Measurements from ENCODE around the gene BUD13. TPM values are rescaled to one million over a fixed set of nuclear protein-coding genes. Genes with fewer than 3 reads are reported as not detected.

Gene BUD13
- total RNA-seq, 1 donor from 2014 or later, result 15.0 TPM

- peak overlapping the region; percentile 87 to 99 for H3K4me3 ChIP-seq
- H3K36me3 ChIP-seq, result peaks cover 0 to 43% of the 10 kb centered on the region in 2 donors
- no peaks in the 10 kb centered on the region for H3K27me3 ChIP-seq
- peaks cover 27% of the 10 kb centered on the region for H3K4me1 ChIP-seq
- TF ChIP-seq POLR2AphosphoS5 (IDR thresholded peaks at IDR 0.05; ENCODE audit: insufficient read depth in 1 of 2, low read depth in 1 of 2) (no peak), CTCF (IDR thresholded peaks at IDR 0.05) (no peak), POLR2A (IDR thresholded peaks at IDR 0.05) (no peak)
- H3K27ac ChIP-seq, result peak overlapping the region; percentile 76
- intact Hi-C loops (cut with DNase I), result loop anchor here (1.0 kb wide), 1 partner anchor 49 kb away; no protein-coding TSS in a partner anchor
- no peak for DNase-seq (ENCODE audit: extremely low spot score in 2 of 2)
- no peaks in the 10 kb centered on the region for H3K9me3 ChIP-seq
Observed at GRCh38 chr11:116787436-116787785, 14.6 kb upstream of the BUD13 start.

- H3K27ac ChIP-seq, result peak overlapping the region; percentile 76
- H3K9me3 ChIP-seq, result no peaks in the 10 kb centered on the region
- no peak for TF ChIP-seq POLR2AphosphoS5 (IDR thresholded peaks at IDR 0.05; ENCODE audit: insufficient read depth in 1 of 2, low read depth in 1 of 2)
- H3K4me1 ChIP-seq, result peaks cover 27% of the 10 kb centered on the region
- H3K27me3 ChIP-seq, result no peaks in the 10 kb centered on the region
- intact Hi-C loops (cut with DNase I), result loop anchor here (1.0 kb wide), 1 partner anchor 49 kb away; no protein-coding TSS in a partner anchor
- peak overlapping the region; percentile 87 to 99 for H3K4me3 ChIP-seq
- peaks cover 0 to 47% of the 10 kb centered on the region in 2 donors for H3K36me3 ChIP-seq
- DNase-seq (ENCODE audit: extremely low spot score in 2 of 2), result no peak
Observed at GRCh38 chr11:116786966-116787365, 14.2 kb upstream of the BUD13 start.

- H3K27ac ChIP-seq, result no peak overlapping the region
- H3K4me3 ChIP-seq, result no peak overlapping the region
- H3K4me1 ChIP-seq, result peaks cover 22% of the 10 kb centered on the region
- intact Hi-C loops (cut with DNase I), result no loop called here
- peaks cover 0 to 54% of the 10 kb centered on the region in 2 donors for H3K36me3 ChIP-seq
- DNase-seq (ENCODE audit: extremely low spot score in 2 of 2), result no peak
- H3K9me3 ChIP-seq, result no peaks in the 10 kb centered on the region
- no peaks in the 10 kb centered on the region for H3K27me3 ChIP-seq
- TF ChIP-seq CTCF (IDR thresholded peaks at IDR 0.05) (no peak), POLR2A (IDR thresholded peaks at IDR 0.05) (no peak), POLR2AphosphoS5 (IDR thresholded peaks at IDR 0.05; ENCODE audit: insufficient read depth in 1 of 2, low read depth in 1 of 2) (no peak)
Observed at GRCh38 chr11:116786326-116786725, 13.5 kb upstream of the BUD13 start.

GRCh38 chr11:116782728-116783127, 9.9 kb upstream of the BUD13 start:
- intact Hi-C loops (cut with DNase I), result no loop called here
- Histone ChIP-seq H3K27ac (no peak overlapping the region), H3K4me1 (peaks cover 15% of the 10 kb centered on the region), H3K9me3 (no peaks in the 10 kb centered on the region), H3K27me3 (no peaks in the 10 kb centered on the region), H3K4me3 (no peak overlapping the region), H3K36me3 (peaks cover 0 to 87% of the 10 kb centered on the region in 2 donors)
- TF ChIP-seq CTCF (IDR thresholded peaks at IDR 0.05) (no peak), POLR2A (IDR thresholded peaks at IDR 0.05) (no peak)
- DNase-seq (ENCODE audit: extremely low spot score in 2 of 2), result no peak

GRCh38 chr11:116778556-116778955, 5.8 kb upstream of the BUD13 start:
- no peak overlapping the region for H3K4me3 ChIP-seq
- DNase-seq (ENCODE audit: extremely low spot score in 2 of 2), result no peak
- no peak overlapping the region for H3K27ac ChIP-seq

More at GRCh38 chr11:116778556-116778955, 5.8 kb upstream of the BUD13 start:
- Histone ChIP-seq H3K4me1 (no peaks in the 10 kb centered on the region), H3K36me3 (peaks cover 0 to 56% of the 10 kb centered on the region in 2 donors), H3K27me3 (no peaks in the 10 kb centered on the region), H3K9me3 (no peaks in the 10 kb centered on the region)
- intact Hi-C loops (cut with DNase I), result no loop called here
- no peak for TF ChIP-seq POLR2AphosphoS5 (IDR thresholded peaks at IDR 0.05; ENCODE audit: insufficient read depth in 1 of 2, low read depth in 1 of 2)
- no peak for TF ChIP-seq CTCF (IDR thresholded peaks at IDR 0.05)
- no peak for TF ChIP-seq POLR2A (IDR thresholded peaks at IDR 0.05)

Measured in vagina (tissue), 2 donors.